T-cell (primary cell): ENCODE data around the gene FBXO44. TPM values are rescaled to one million over a fixed set of nuclear protein-coding genes. Genes with fewer than 3 reads are reported as not detected.

Experiments used
- ATAC-seq, 4 experiments: fragments of 200-7000 bp in 3 of 4; fragments of 150-1000 bp in 1 of 4; cut with Tn5 transposase; replicated peaks in 1 of 4; 1 replicate in 3 of 4; 2 replicates in 1 of 4; pipeline ENCODE4 v1.10.0; 2021; ENCODE audit warnings: moderate library complexity in 3 of 4, mild to moderate bottlenecking in 2 of 4, moderate number of reproducible peaks in 1 of 4
- CTCF ChIA-PET, 2 donors: fragments of 300-600 bp; sonication (Branson Sonifier 250); formaldehyde crosslinking; loops; one replicate each; lab custom pipeline; 2022; ENCODE audit warnings: antibody characterized with exemption in 2 of 2; lab: Charles Lee
- POLR2A ChIA-PET, 2 donors: fragments of 300-600 bp; sonication (Branson Sonifier 250); formaldehyde crosslinking; loops; one replicate each; lab custom pipeline; 2022; ENCODE audit warnings: antibody characterized with exemption in 2 of 2; lab: Charles Lee
- DNase-seq, 35 experiments: peaks; one replicate each; pipeline versions ENCODE4 v3.0.0 to v3.0.0-alpha.2; 2013 to 2023
- H3K27ac ChIP-seq: one replicate; pipeline ENCODE4 v1.5.1; 2013; ENCODE audit warnings: low read length
- H3K27me3 ChIP-seq, 2 experiments: replicated peaks in 1 of 2; 1 replicate in 1 of 2; 2 replicates in 1 of 2; pipeline versions ENCODE4 v1.6.1 to v1.7.0; 2013; ENCODE audit warnings: low read length in 1 of 2, mixed read lengths in 1 of 2; ENCODE audit not compliant: control insufficient read depth in 2 of 2, insufficient read depth in 2 of 2; ENCODE audit errors: extremely low read depth in 1 of 2
- H3K36me3 ChIP-seq, 2 donors: 1 replicate in 1 of 2; 2 replicates in 1 of 2; pipeline versions ENCODE4 v1.6.1 to v1.7.0; 2013; ENCODE audit warnings: low read length in 1 of 2; ENCODE audit not compliant: control insufficient read depth in 2 of 2, insufficient read depth in 1 of 2; ENCODE audit errors: extremely low read depth in 1 of 2
- H3K4me1 ChIP-seq, 2 experiments: 1 replicate in 1 of 2; 2 replicates in 1 of 2; pipeline versions ENCODE4 v1.6.1 to v1.7.0; 2013; ENCODE audit warnings: low read length in 2 of 2, mixed read lengths in 1 of 2; ENCODE audit not compliant: insufficient read depth in 2 of 2, control insufficient read depth in 1 of 2; ENCODE audit errors: extremely low read depth in 1 of 2
- H3K4me3 ChIP-seq, 2 donors: 1 replicate in 1 of 2; 2 replicates in 1 of 2; pipeline versions ENCODE4 v1.5.1 to v1.7.0; 2013; ENCODE audit warnings: mild to moderate bottlenecking in 2 of 2, low read length in 1 of 2, moderate library complexity in 1 of 2; ENCODE audit not compliant: control insufficient read depth in 1 of 2; ENCODE audit errors: extremely low read depth in 1 of 2
- H3K9me3 ChIP-seq: 2 replicates; pipeline ENCODE4 v1.7.0; 2013
- H3K27ac Mint-ChIP-seq, 2 donors: one replicate each; pipeline ENCODE4 v1.8.0; 2020 to 2021; ENCODE audit warnings: mild to moderate bottlenecking in 2 of 2, mixed read lengths in 2 of 2
- H3K27me3 Mint-ChIP-seq, 2 donors: one replicate each; pipeline ENCODE4 v1.8.0; 2021 to 2022; ENCODE audit warnings: mixed read lengths in 2 of 2
- H3K36me3 Mint-ChIP-seq: one replicate; pipeline ENCODE4 v1.8.0; 2021; ENCODE audit warnings: mixed read lengths
- H3K4me1 Mint-ChIP-seq, 3 donors: one replicate each; pipeline ENCODE4 v1.8.0; 2020 to 2022; ENCODE audit warnings: mixed read lengths in 3 of 3, mild to moderate bottlenecking in 1 of 3
- H3K4me3 Mint-ChIP-seq, 3 donors: one replicate each; pipeline ENCODE4 v1.8.0; 2020 to 2022; ENCODE audit warnings: mild to moderate bottlenecking in 3 of 3, mixed read lengths in 3 of 3, moderate library complexity in 3 of 3
- H3K9me3 Mint-ChIP-seq, 3 donors: one replicate each; pipeline ENCODE4 v1.8.0; 2020 to 2022; ENCODE audit warnings: mixed read lengths in 3 of 3
- WGBS: methylation state at CpG from one replicate; pipeline ENCODE4 v1.1.5; 2013; ENCODE audit warnings: missing lambda C conversion rate; ENCODE audit not compliant: insufficient coverage; 5-methylcytosine and 5-hydroxymethylcytosine counted together
- total RNA-seq, 35 experiments: library from RNA in 6 of 35; stranded (reverse) in 6 of 35; fragments of 120-200 nt in 1 of 35; gene quantifications; one replicate each; pipeline versions ENCODE4 v1.2.1 to v1.2.4 and lab custom pipeline; 2013 to 2026

The FBXO44 gene
- total RNA-seq, 5 donors from 2014 or later (not counting 1 experiment from before 2014, with no cell fraction given), result 46.7 to 64.5 (median 54.3) TPM

DNA sequence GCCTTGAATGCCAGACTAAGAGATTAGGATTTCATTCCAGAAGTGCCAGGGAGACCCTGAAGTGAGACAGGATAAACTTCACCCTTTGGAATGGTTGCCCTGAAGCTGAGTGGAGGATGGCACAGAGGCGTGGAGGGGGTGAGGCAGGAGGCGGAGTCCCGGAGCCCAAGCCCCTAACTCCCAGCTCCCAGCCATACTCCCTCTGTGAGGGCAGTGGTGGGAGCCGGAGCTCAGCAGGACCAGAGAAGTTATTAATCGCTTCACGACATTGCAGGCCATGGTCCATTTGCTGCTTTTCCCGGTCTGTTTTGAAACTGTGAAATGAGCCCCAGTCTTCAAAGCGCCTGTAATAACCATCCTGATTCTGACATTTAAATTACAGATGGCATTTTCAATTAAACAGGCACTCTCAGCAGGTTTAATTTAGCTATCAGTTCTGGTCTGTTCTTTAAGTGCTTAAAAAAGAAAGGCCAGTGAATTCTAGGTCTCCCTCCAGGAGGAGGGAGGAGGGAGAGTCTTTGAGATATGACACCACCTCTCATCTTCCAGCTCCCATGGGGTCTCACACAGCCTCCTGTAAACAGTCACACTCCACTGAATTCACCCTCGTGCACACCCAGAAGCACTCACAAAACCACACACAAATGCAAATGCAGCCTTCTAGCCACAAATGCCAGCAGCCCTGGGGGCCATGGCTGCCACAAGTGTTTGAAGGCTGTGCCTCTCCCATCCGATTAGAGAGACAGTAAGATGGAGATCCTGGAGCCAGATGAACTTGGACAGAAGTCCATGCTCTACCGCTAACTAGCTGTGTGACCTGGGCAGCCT is 20.1 kb upstream of the FBXO44 start:
- Mint-ChIP-seq H3K4me1 (no peaks in the 10 kb centered on the region), H3K27ac (no peak overlapping the region), H3K27me3 (peaks cover 16 to 26% of the 10 kb centered on the region in 2 donors), H3K36me3 (no peaks in the 10 kb centered on the region), H3K9me3 (no peaks in the 10 kb centered on the region), H3K4me3 (no peak overlapping the region)
- no peaks in the 10 kb centered on the region for H3K36me3 ChIP-seq
- no peaks in the 10 kb centered on the region for H3K9me3 ChIP-seq
- CTCF ChIA-PET, result no interaction called here
- POLR2A ChIA-PET, result no interaction called here
- ATAC-seq (no peak), DNase-seq (no peak)
- 80% methylated on average over 7 of the region's 11 CpGs for WGBS
- no peak overlapping the region for H3K4me3 ChIP-seq
- H3K4me1 ChIP-seq, result no peaks in the 10 kb centered on the region
- H3K27me3 ChIP-seq, result peaks cover 0 to 37% of the 10 kb centered on the region in 2 experiments
- H3K27ac ChIP-seq, result no peak overlapping the region

DNA sequence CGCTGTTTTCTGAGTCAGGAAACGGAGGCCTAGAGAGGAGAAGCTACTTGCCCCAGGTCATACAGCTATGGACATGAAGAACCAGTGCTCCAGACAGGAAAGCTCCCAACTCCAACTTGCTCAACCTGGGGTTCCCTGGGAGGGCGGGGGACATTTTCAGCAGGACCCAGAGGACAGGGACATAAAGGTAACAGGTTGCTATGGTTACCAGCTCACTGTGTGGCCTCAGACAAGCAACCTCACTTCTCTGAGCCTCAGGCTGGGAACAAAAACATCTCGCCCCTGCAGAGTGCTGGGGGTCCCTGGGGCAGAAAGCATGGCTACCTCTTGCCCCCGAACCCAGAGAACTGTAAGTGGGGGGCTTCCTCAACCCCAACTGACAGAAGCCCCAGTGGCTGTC is 16.6 kb upstream of the FBXO44 start:
- ChIA-PET CTCF (interaction anchor here (0.5 kb wide), 2 partner anchors 636 to 851 kb away, joined by 3 to 6 read pairs; no protein-coding TSS in a partner anchor), POLR2A (no interaction called here)
- Mint-ChIP-seq H3K9me3 (no peaks in the 10 kb centered on the region), H3K4me3 (no peak overlapping the region), H3K36me3 (no peaks in the 10 kb centered on the region), H3K27me3 (peaks cover 10 to 24% of the 10 kb centered on the region in 2 donors), H3K27ac (no peak overlapping the region), H3K4me1 (peaks cover 0 to 2% (median 0%) of the 10 kb centered on the region in 3 donors)
- Histone ChIP-seq H3K36me3 (no peaks in the 10 kb centered on the region), H3K4me3 (no peak overlapping the region), H3K9me3 (no peaks in the 10 kb centered on the region), H3K27me3 (peaks cover 0 to 46% of the 10 kb centered on the region in 2 experiments), H3K27ac (no peak overlapping the region), H3K4me1 (no peaks in the 10 kb centered on the region)
- DNase-seq (no peak), ATAC-seq (no peak)
- 46% methylated on average over 4 of the region's 5 CpGs for WGBS

- Histone ChIP-seq H3K4me3 (no peak overlapping the region), H3K9me3 (no peaks in the 10 kb centered on the region), H3K4me1 (no peaks in the 10 kb centered on the region), H3K36me3 (no peaks in the 10 kb centered on the region), H3K27me3 (peaks cover 0 to 39% of the 10 kb centered on the region in 2 experiments), H3K27ac (no peak overlapping the region)
- DNase-seq (no peak), ATAC-seq (no peak)
- ChIA-PET CTCF (interaction anchor here (0.6 to 0.7 kb wide), 2 partner anchors 67 to 394 kb away, joined by 3 read pairs; no protein-coding TSS in a partner anchor), POLR2A (no interaction called here)
- Mint-ChIP-seq H3K36me3 (no peaks in the 10 kb centered on the region), H3K27ac (no peak overlapping the region), H3K4me1 (peaks cover 0 to 2% (median 0%) of the 10 kb centered on the region in 3 donors), H3K4me3 (no peak overlapping the region), H3K9me3 (no peaks in the 10 kb centered on the region), H3K27me3 (peaks cover 10 to 24% of the 10 kb centered on the region in 2 donors)
- 89% methylated on average over 3 of the region's 4 CpGs for WGBS
Measured at GRCh38 chr1:11639372-11639771, 15.3 kb upstream of the FBXO44 start.

- ChIA-PET POLR2A (no interaction called here), CTCF (interaction anchor here in 1 of 2 donors (0.6 kb wide), 2 partner anchors 103 to 394 kb away, joined by 7 read pairs; no protein-coding TSS in a partner anchor)
- no peak overlapping the region for H3K4me3 ChIP-seq
- H3K27me3 ChIP-seq, result peaks cover 0 to 34% of the 10 kb centered on the region in 2 experiments
- Mint-ChIP-seq H3K4me3 (no peak overlapping the region), H3K36me3 (no peaks in the 10 kb centered on the region), H3K27me3 (peaks cover 6 to 20% of the 10 kb centered on the region in 2 donors), H3K27ac (no peak overlapping the region), H3K4me1 (peaks cover 0 to 2% (median 0%) of the 10 kb centered on the region in 3 donors), H3K9me3 (no peaks in the 10 kb centered on the region)
- no peak overlapping the region for H3K27ac ChIP-seq
- no peaks in the 10 kb centered on the region for H3K36me3 ChIP-seq
- WGBS, result no CpG with 5 or more reads among the region's 7 CpGs
- ATAC-seq (no peak), DNase-seq (no peak)
- H3K9me3 ChIP-seq, result no peaks in the 10 kb centered on the region
- no peaks in the 10 kb centered on the region for H3K4me1 ChIP-seq
Measured at GRCh38 chr1:11640101-11640500, 14.6 kb upstream of the FBXO44 start.

- H3K36me3 Mint-ChIP-seq, result no peaks in the 10 kb centered on the region
Measured at GRCh38 chr1:11640944-11641343, 13.7 kb upstream of the FBXO44 start.

GRCh38 chr1:11641776-11642305 is 12.8 kb upstream of the FBXO44 start:
- no peak overlapping the region for H3K27ac Mint-ChIP-seq
- H3K9me3 Mint-ChIP-seq, result no peaks in the 10 kb centered on the region
- no peak for ATAC-seq
- H3K36me3 ChIP-seq, result no peaks in the 10 kb centered on the region
- 77% methylated on average over 3 of the region's 5 CpGs for WGBS
- no peak overlapping the region for H3K4me3 ChIP-seq
- no peaks in the 10 kb centered on the region for H3K4me1 ChIP-seq
- H3K4me1 Mint-ChIP-seq, result peaks cover 0 to 2% (median 0%) of the 10 kb centered on the region in 3 donors
- no peak for DNase-seq
- H3K4me3 Mint-ChIP-seq, result no peak overlapping the region
- no peaks in the 10 kb centered on the region for H3K36me3 Mint-ChIP-seq
- H3K9me3 ChIP-seq, result no peaks in the 10 kb centered on the region
- peaks cover 0 to 28% of the 10 kb centered on the region in 2 experiments for H3K27me3 ChIP-seq
- H3K27ac ChIP-seq, result no peak overlapping the region
- ChIA-PET CTCF (interaction anchor here (0.6 to 4.3 kb wide), 8 partner anchors 22 to 604 kb away, joined by 3 to 24 read pairs (median 6); partner anchors contain the start of gene FBXO6 (in 1 of the 2)), POLR2A (no interaction called here)
- peaks cover 0 to 8% of the 10 kb centered on the region in 2 donors for H3K27me3 Mint-ChIP-seq

More at GRCh38 chr1:11640944-11641343, 13.7 kb upstream of the FBXO44 start:
- Mint-ChIP-seq H3K4me1 (peaks cover 0 to 2% (median 0%) of the 10 kb centered on the region in 3 donors), H3K27me3 (peaks cover 3 to 16% of the 10 kb centered on the region in 2 donors), H3K27ac (no peak overlapping the region), H3K9me3 (no peaks in the 10 kb centered on the region), H3K4me3 (no peak overlapping the region)
- POLR2A ChIA-PET, result no interaction called here
- H3K9me3 ChIP-seq, result no peaks in the 10 kb centered on the region
- no peak overlapping the region for H3K27ac ChIP-seq
- no peak for ATAC-seq
- no peak for DNase-seq
- H3K4me1 ChIP-seq, result no peaks in the 10 kb centered on the region
- no peaks in the 10 kb centered on the region for H3K36me3 ChIP-seq
- WGBS, result no CpG with 5 or more reads among the region's 6 CpGs
- CTCF ChIA-PET, result interaction anchor here (1.2 to 4.3 kb wide), 3 partner anchors 23 to 399 kb away, joined by 3 to 24 read pairs (median 7); partner anchors contain the start of gene FBXO6 (in 1 of the 2)
- peaks cover 0 to 31% of the 10 kb centered on the region in 2 experiments for H3K27me3 ChIP-seq
- no peak overlapping the region for H3K4me3 ChIP-seq
